Heart left ventricle (tissue), 13 donors: ENCODE data around the gene MS4A6E.

Experiments used
- POLR2A ChIP-seq, 2 donors: fragments of 450-650 bp; IDR thresholded peaks; one replicate each; pipeline ENCODE4 v1.6.1; 2017; ENCODE audit warnings: antibody characterized with exemption in 2 of 2, mild to moderate bottlenecking in 2 of 2, moderate library complexity in 2 of 2
- TF ChIP-seq, protein P1 (sequence below), 12 donors: fragments of 200-600 bp; sonication (generic) in 4 of 12; IDR thresholded peaks; one replicate each; pipeline versions ENCODE4 v1.5.0 to v1.8.0; 2018 to 2022; ENCODE audit warnings: antibody characterized with exemption in 12 of 12, mild to moderate bottlenecking in 5 of 12
- donor health status: ischemic (EF 13 %, LVEDD 7.1; RV severe dilation, severe dysfunction).
- donor health status: DM: no; HTN: yes; CAD: no.
- donor health status: DM: no; HTN: no; CAD: no.
- donor health status: ischemic (EF 25% LVEDD 6.9; RV normal size, moderate dysfunction).
- donor health status: ischemic (EF 25% LVEDD 5.7; RV mildly dilated, moderate dysfunction).
- donor health status: ischemic (EF 35%, LVEDD 5.7; RV mildly dilated, moderate dysfunction).
- donor health status: nonischemic (EF 11% LVEDD 7.7; RV severe dilation, severe dysfunction).
- donor health status: DM: yes; HTN: yes; CAD: no.
- donor health status: PGD.
- donor health status: ischemic (EF 29% LVEDD 5.4; RV normal size, mild dysfunction).
- donor health status: nonischemic (EF 23%, LVEDD 6.1; RV moderate dilation, normal function).

DNA sequence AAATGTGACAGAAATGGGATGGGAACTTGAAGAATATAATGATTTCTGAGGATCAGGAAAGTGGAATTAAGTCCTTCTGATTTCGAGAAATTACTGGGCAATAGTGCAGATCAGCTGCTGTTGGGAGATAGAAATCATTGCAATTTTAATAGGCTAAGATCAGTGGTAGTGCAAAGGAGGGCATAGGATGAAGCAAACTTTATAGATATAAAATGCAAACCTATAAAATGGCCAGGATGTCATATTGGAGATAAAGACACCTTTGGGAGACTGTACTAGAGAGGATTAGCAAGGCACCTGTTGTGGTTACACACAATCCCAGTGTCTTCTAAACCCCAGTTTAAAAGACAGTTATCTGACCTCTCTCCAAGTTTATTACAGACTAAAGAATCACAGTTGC is 44.8 kb downstream of the MS4A6E start:
- TF ChIP-seq, protein P1, sequence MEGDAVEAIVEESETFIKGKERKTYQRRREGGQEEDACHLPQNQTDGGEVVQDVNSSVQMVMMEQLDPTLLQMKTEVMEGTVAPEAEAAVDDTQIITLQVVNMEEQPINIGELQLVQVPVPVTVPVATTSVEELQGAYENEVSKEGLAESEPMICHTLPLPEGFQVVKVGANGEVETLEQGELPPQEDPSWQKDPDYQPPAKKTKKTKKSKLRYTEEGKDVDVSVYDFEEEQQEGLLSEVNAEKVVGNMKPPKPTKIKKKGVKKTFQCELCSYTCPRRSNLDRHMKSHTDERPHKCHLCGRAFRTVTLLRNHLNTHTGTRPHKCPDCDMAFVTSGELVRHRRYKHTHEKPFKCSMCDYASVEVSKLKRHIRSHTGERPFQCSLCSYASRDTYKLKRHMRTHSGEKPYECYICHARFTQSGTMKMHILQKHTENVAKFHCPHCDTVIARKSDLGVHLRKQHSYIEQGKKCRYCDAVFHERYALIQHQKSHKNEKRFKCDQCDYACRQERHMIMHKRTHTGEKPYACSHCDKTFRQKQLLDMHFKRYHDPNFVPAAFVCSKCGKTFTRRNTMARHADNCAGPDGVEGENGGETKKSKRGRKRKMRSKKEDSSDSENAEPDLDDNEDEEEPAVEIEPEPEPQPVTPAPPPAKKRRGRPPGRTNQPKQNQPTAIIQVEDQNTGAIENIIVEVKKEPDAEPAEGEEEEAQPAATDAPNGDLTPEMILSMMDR (IDR thresholded peaks at IDR 0.05), result no peak
- TF ChIP-seq POLR2A (IDR thresholded peaks at IDR 0.05), result no peak
